Measurements from ENCODE around the gene KIAA0513. TPM values are rescaled to one million over a fixed set of nuclear protein-coding genes. Genes with fewer than 3 reads are reported as not detected.

KIAA0513 gene
- total RNA-seq, 4 donors from 2014 or later = 6.2 to 8.4 (median 7.5) TPM

GRCh38 chr16:85019659-85020245 is 7.8 kb upstream of the KIAA0513 start:
- no peak overlapping the region for H3K4me3 ChIP-seq (replicated peaks in 1 of 3)
- H3K27me3 ChIP-seq = no peaks in the 10 kb centered on the region
- H3K27ac ChIP-seq = peak overlapping the region; percentile 79 to 89 (median 85)
- H3K36me3 ChIP-seq = no peaks in the 10 kb centered on the region
- intact Hi-C loops (cut with DNase I) = no loop called here
- peaks cover 13 to 21% of the 10 kb centered on the region in 2 donors for H3K4me1 ChIP-seq
- no peak for TF ChIP-seq POLR2A (IDR thresholded peaks at IDR 0.05)
- TF ChIP-seq CTCF (IDR thresholded peaks at IDR 0.05) = no peak
- WGBS, 2 donors = 24 to 36% methylated on average over 9 of the region's 9 CpGs
- H3K9me3 ChIP-seq = no peaks in the 10 kb centered on the region
- DNase-seq = peak; percentile 94 to 96

GRCh38 chr16:85025781-85026653 is 1.6 kb upstream of the KIAA0513 start:
- Histone ChIP-seq H3K9me3 (no peaks in the 10 kb centered on the region), H3K36me3 (no peaks in the 10 kb centered on the region), H3K27me3 (no peaks in the 10 kb centered on the region), H3K27ac (no peak overlapping the region), H3K4me3 (replicated peaks in 1 of 3) (no peak overlapping the region), H3K4me1 (peaks cover 10 to 22% of the 10 kb centered on the region in 2 donors)
- no peak for DNase-seq
- WGBS, 2 donors = 95 to 97% methylated on average over 8 of the region's 8 CpGs
- intact Hi-C loops (cut with DNase I) = no loop called here
- TF ChIP-seq POLR2A (IDR thresholded peaks at IDR 0.05) (no peak), CTCF (IDR thresholded peaks at IDR 0.05) (no peak)

- Histone ChIP-seq H3K9me3 (no peaks in the 10 kb centered on the region), H3K27me3 (no peaks in the 10 kb centered on the region), H3K27ac (peak overlapping the region; percentile 80 to 91 (median 83)), H3K4me1 (peaks cover 10 to 22% of the 10 kb centered on the region in 2 donors), H3K36me3 (no peaks in the 10 kb centered on the region), H3K4me3 (replicated peaks in 1 of 3) (peak overlapping the region in 2 of 3 donors; percentile 40 to 78)
- TF ChIP-seq POLR2A (IDR thresholded peaks at IDR 0.05) (no peak), CTCF (IDR thresholded peaks at IDR 0.05) (no peak)
- WGBS, 2 donors = 39 to 45% methylated on average over 4 of the region's 4 CpGs
- no peak for DNase-seq
- intact Hi-C loops (cut with DNase I) = no loop called here
Measured at GRCh38 chr16:85026703-85027102, 892 bp upstream of the KIAA0513 start.

GRCh38 chr16:85027958-85028684 is 526 bp downstream of the KIAA0513 start:
- Histone ChIP-seq H3K4me1 (peaks cover 10 to 22% of the 10 kb centered on the region in 2 donors), H3K27me3 (no peaks in the 10 kb centered on the region), H3K36me3 (no peaks in the 10 kb centered on the region), H3K27ac (peak overlapping the region; percentile 74 to 91 (median 83)), H3K9me3 (no peaks in the 10 kb centered on the region), H3K4me3 (replicated peaks in 1 of 3) (peak overlapping the region; percentile 72 to 83 (median 78))
- TF ChIP-seq CTCF (IDR thresholded peaks at IDR 0.05) (no peak), POLR2A (IDR thresholded peaks at IDR 0.05) (no peak)
- WGBS, 2 donors = 8 to 9% methylated on average over 21 to 23 of the region's 41 CpGs
- intact Hi-C loops (cut with DNase I) = no loop called here
- no peak for DNase-seq

All from thyroid gland (tissue), 4 donors.